ENCODE data around the gene LRCH3. TPM values are rescaled to one million over a fixed set of nuclear protein-coding genes. Genes with fewer than 3 reads are reported as not detected.

The LRCH3 gene
- total and polyA plus RNA-seq, 9 of the 15 experiments (the other 6 are each of a cell fraction or from before 2014, with no cell fraction given) = 4.6 to 75.3 (median 30.3) TPM

DNA sequence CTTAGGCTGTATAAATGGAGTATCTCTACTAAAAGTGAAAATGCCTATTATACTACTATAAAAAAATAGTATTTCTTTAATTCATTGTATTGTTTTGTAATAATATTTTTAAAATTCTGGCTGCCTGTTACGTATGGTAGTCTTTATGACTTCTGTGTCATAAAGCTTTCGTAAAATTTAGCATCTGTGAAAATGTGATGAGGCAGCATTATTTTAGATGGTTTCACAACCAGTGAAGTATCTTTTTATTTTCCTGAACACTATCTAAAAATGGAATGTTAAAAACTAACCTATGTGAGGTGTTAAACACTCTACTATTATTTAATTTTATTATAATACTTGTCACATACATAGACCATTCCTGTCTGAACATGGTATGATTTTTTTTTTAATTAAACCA is 46.2 kb downstream of the LRCH3 start (continued):
- TF ChIP-seq, protein P1, sequence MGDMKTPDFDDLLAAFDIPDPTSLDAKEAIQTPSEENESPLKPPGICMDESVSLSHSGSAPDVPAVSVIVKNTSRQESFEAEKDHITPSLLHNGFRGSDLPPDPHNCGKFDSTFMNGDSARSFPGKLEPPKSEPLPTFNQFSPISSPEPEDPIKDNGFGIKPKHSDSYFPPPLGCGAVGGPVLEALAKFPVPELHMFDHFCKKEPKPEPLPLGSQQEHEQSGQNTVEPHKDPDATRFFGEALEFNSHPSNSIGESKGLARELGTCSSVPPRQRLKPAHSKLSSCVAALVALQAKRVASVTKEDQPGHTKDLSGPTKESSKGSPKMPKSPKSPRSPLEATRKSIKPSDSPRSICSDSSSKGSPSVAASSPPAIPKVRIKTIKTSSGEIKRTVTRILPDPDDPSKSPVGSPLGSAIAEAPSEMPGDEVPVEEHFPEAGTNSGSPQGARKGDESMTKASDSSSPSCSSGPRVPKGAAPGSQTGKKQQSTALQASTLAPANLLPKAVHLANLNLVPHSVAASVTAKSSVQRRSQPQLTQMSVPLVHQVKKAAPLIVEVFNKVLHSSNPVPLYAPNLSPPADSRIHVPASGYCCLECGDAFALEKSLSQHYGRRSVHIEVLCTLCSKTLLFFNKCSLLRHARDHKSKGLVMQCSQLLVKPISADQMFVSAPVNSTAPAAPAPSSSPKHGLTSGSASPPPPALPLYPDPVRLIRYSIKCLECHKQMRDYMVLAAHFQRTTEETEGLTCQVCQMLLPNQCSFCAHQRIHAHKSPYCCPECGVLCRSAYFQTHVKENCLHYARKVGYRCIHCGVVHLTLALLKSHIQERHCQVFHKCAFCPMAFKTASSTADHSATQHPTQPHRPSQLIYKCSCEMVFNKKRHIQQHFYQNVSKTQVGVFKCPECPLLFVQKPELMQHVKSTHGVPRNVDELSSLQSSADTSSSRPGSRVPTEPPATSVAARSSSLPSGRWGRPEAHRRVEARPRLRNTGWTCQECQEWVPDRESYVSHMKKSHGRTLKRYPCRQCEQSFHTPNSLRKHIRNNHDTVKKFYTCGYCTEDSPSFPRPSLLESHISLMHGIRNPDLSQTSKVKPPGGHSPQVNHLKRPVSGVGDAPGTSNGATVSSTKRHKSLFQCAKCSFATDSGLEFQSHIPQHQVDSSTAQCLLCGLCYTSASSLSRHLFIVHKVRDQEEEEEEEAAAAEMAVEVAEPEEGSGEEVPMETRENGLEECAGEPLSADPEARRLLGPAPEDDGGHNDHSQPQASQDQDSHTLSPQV (IDR thresholded peaks at IDR 0.05) = no peak
- TF ChIP-seq, protein P2, sequence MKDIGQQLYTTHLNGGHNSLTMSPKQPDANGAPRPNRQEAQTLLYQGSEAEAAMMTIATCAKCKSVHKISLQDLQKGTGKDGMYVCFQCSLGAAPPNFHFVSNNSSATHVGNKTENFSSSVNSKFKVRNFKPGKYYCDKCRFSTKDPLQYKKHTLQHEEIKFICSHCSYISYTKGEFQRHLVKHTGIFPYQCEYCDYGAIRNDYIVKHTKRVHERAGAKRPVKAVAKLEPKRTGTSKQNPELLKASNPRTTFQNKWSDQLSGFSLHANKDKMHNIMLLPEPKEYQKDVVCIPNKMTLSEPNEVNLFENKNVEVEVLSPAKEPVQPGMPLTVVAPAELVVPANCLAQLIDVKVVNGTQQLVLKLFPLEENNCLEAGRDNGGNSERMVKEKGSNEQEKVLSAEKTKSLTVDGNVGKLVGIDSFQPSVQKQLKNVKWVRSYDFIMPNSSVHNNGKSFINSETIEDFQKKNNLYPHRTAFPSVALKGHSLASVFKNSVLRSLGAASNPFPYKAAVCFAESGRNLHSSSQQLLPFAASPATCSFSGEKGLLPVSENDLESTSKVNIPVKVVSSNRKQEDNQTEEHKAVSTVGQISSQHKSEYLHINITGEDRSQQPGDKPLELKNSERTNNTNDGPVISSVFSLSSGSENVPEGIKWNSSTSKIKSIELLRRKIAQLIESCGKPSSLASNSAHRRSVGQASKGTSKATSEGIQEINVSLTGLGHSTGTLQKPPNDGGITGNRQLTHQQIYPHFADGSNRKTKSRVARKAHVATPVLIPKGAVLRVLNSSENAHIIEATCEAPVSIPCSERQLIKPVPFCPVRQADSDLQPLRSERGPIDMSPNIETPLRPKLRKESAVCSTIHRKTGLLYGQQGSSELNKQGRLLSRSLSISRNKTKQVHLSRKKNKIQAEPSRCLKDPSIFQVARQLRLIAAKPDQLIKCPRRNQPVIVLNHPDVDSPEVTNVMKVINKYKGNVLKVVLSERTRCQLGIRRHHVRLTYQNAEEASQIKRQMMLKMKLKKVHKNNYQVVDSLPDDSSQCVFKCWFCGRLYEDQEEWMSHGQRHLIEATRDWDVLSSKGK (CRISPR knock-in tag; IDR thresholded peaks at IDR 0.05) = no peak
- TF ChIP-seq, protein P3, sequence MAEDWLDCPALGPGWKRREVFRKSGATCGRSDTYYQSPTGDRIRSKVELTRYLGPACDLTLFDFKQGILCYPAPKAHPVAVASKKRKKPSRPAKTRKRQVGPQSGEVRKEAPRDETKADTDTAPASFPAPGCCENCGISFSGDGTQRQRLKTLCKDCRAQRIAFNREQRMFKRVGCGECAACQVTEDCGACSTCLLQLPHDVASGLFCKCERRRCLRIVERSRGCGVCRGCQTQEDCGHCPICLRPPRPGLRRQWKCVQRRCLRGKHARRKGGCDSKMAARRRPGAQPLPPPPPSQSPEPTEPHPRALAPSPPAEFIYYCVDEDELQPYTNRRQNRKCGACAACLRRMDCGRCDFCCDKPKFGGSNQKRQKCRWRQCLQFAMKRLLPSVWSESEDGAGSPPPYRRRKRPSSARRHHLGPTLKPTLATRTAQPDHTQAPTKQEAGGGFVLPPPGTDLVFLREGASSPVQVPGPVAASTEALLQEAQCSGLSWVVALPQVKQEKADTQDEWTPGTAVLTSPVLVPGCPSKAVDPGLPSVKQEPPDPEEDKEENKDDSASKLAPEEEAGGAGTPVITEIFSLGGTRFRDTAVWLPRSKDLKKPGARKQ (CRISPR knock-in tag; IDR thresholded peaks at IDR 0.05) = no peak
- TF ChIP-seq C11orf30 (IDR thresholded peaks at IDR 0.05; ENCODE audit: low read depth) = peak; percentile 85
- no peak for TF ChIP-seq MTA2 (IDR thresholded peaks at IDR 0.05; ENCODE audit: low read depth)
- peak; percentile 93 for TF ChIP-seq MAFF (IDR thresholded peaks at IDR 0.05; ENCODE audit: low read length)
- TF ChIP-seq FUS (optimal IDR thresholded peaks at IDR 0.05; ENCODE audit: low read depth, low read length) = no peak
- TF ChIP-seq POLR2B (IDR thresholded peaks at IDR 0.05; ENCODE audit: low read depth, partially characterized antibody) = no peak
